ENCODE data around the gene MAG.
A peak's percentile ranks its signal among the peaks of the same experiment; 100 is the strongest.

MAG gene

GRCh38 chr19:35317464-35318043 lies 25.6 kb downstream of the MAG start:
- DNase-seq (ENCODE audit: low read depth in 2 of 2) = no peak

GRCh38 chr19:35318679-35319448 lies 26.9 kb downstream of the MAG start:
- no peak for DNase-seq (ENCODE audit: low read depth in 2 of 2)

GRCh38 chr19:35320065-35320713 lies 28.2 kb downstream of the MAG start:
- DNase-seq (ENCODE audit: low read depth in 2 of 2) = no peak

GRCh38 chr19:35321291-35321690 lies 29.3 kb downstream of the MAG start:
- no peak for DNase-seq (ENCODE audit: low read depth in 2 of 2)

GRCh38 chr19:35322014-35322413 lies 30.1 kb downstream of the MAG start:
- DNase-seq (ENCODE audit: low read depth in 2 of 2) = no peak

GRCh38 chr19:35327642-35328041 lies 35.7 kb downstream of the MAG start:
- DNase-seq (ENCODE audit: low read depth in 2 of 2) = no peak

GRCh38 chr19:35328851-35329285 lies 36.9 kb downstream of the MAG start, which contains the start of gene CD22:
CD22 (plus strand) TSS chr19:35329187; CDS start chr19:35332041, 2,854 bp downstream.
- no peak for DNase-seq (ENCODE audit: low read depth in 2 of 2)

GRCh38 chr19:35329323-35329722 lies 37.4 kb downstream of the MAG start:
- no peak for DNase-seq (ENCODE audit: low read depth in 2 of 2)

- no peak for DNase-seq (ENCODE audit: low read depth in 2 of 2)
Observed at GRCh38 chr19:35330475-35330874, 38.5 kb downstream of the MAG start.

- no peak for DNase-seq (ENCODE audit: low read depth in 2 of 2)
Observed at GRCh38 chr19:35331551-35332214, 39.7 kb downstream of the MAG start.

GRCh38 chr19:35332817-35333216 lies 40.9 kb downstream of the MAG start:
- DNase-seq (ENCODE audit: low read depth in 2 of 2) = peak in 1 of 2 donors; percentile 19

- DNase-seq (ENCODE audit: low read depth in 2 of 2) = no peak
Observed at GRCh38 chr19:35334144-35334753, 42.3 kb downstream of the MAG start.

GRCh38 chr19:35336166-35336955 lies 44.4 kb downstream of the MAG start:
- no peak for DNase-seq (ENCODE audit: low read depth in 2 of 2)

GRCh38 chr19:35337097-35337983 lies 45.4 kb downstream of the MAG start:
- DNase-seq (ENCODE audit: low read depth in 2 of 2) = no peak

- no peak for DNase-seq (ENCODE audit: low read depth in 2 of 2)
Observed at GRCh38 chr19:35337984-35338296, 46.0 kb downstream of the MAG start.

GRCh38 chr19:35340431-35340830 lies 48.5 kb downstream of the MAG start:
- no peak for DNase-seq (ENCODE audit: low read depth in 2 of 2)

GRCh38 chr19:35341006-35341405 lies 49.0 kb downstream of the MAG start:
- DNase-seq (ENCODE audit: low read depth in 2 of 2) = no peak

- no peak for DNase-seq (ENCODE audit: low read depth in 2 of 2)
Observed at GRCh38 chr19:35341565-35342225, 49.7 kb downstream of the MAG start.

- DNase-seq (ENCODE audit: low read depth in 2 of 2) = no peak
Observed at GRCh38 chr19:35342430-35342829, 50.5 kb downstream of the MAG start.

Measured in stimulated activated CD4-positive, alpha-beta T cell treated with anti-CD3 and anti-CD28 coated beads, Interleukin-1b, Interleukin-23, amount 100 ng/mL, for 4 hours (primary cell).